C4-2B (cell line): ENCODE data around the gene CEP128.

ENCODE experiments used
- CTCF ChIP-seq: fragments of 450-650 bp; conservative IDR thresholded peaks from 2 replicates; pipeline ENCODE4 v1.5.1; 2017; ENCODE audit warnings: mild to moderate bottlenecking
- ZFX ChIP-seq: fragments of 450-650 bp; IDR thresholded peaks from 2 replicates; pipeline ENCODE4 v1.6.1; 2017

- no peak for TF ChIP-seq CTCF
- no peak for TF ChIP-seq ZFX
These were observed 79.0 kb downstream of the CEP128 start for GRCh38 chr14:80862541-80862940.
